IMR-90 (cell line): ENCODE measurements around the gene SPEG. TPM values are rescaled to one million over a fixed set of nuclear protein-coding genes. Genes with fewer than 3 reads are reported as not detected.

ENCODE experiments used
- ATAC-seq: fragments of 200-7000 bp; cut with Tn5 transposase; 2 replicates; pipeline ENCODE4 v1.9.1; 2020; ENCODE audit warnings: low read depth, mild to moderate bottlenecking, moderate library complexity
- BruUV-seq: library from RNA; stranded (reverse); fragments of 400-500 nt; replicated peaks from 2 replicates; lab custom pipeline; 2021; lab: Mats Ljungman, UMichigan
- CTCF ChIA-PET: fragments of 300-600 bp; formaldehyde crosslinking; extraction: SDS; loops from one replicate; lab custom pipeline; 2021; ENCODE audit warnings: antibody characterized with exemption; lab: Yijun Ruan, JAX
- POLR2A ChIA-PET: fragments of 300-600 bp; sonication (Branson Sonifier 250); formaldehyde crosslinking; loops from one replicate; lab custom pipeline; 2022; ENCODE audit warnings: antibody characterized with exemption; ENCODE audit not compliant: unreplicated experiment; lab: Charles Lee
- DNase-seq: peaks from one replicate; pipeline ENCODE4 v3.0.0; 2013
- H2AFZ ChIP-seq: replicated peaks from 2 replicates; pipeline ENCODE3; 2013; ENCODE audit warnings: low read length, mild to moderate bottlenecking; ENCODE audit not compliant: poor library complexity
- H2AK5ac ChIP-seq: 2 replicates; pipeline ENCODE4 v1.6.1; 2013; ENCODE audit warnings: low read depth, low read length, inconsistent platforms
- H2AK9ac ChIP-seq: replicated peaks from 2 replicates; pipeline ENCODE3; 2013; ENCODE audit warnings: mild to moderate bottlenecking, low read depth, low read length, moderate library complexity; ENCODE audit not compliant: poor library complexity
- H2BK120ac ChIP-seq: 2 replicates; pipeline ENCODE4 v1.6.1; 2013; ENCODE audit warnings: low read depth, low read length, inconsistent platforms
- H2BK15ac ChIP-seq: 3 replicates; pipeline ENCODE4 v1.6.1; 2013; ENCODE audit warnings: low read depth, low read length, inconsistent platforms
- H2BK20ac ChIP-seq: 2 replicates; pipeline ENCODE4 v1.6.1; 2013; ENCODE audit warnings: low read depth, mild to moderate bottlenecking, inconsistent platforms, low read length, moderate library complexity
- H2BK5ac ChIP-seq: 2 replicates; pipeline ENCODE4 v1.6.1; 2013; ENCODE audit warnings: mild to moderate bottlenecking, low read depth, low read length, inconsistent platforms; ENCODE audit not compliant: poor library complexity, severe bottlenecking
- H3K14ac ChIP-seq: replicated peaks from 2 replicates; pipeline ENCODE4 v1.6.1; 2013; ENCODE audit warnings: low read depth, low read length, inconsistent platforms
- H3K18ac ChIP-seq: 2 replicates; pipeline ENCODE4 v1.6.1; 2013; ENCODE audit warnings: low read depth, low read length, control low read depth
- H3K23ac ChIP-seq: 2 replicates; pipeline ENCODE4 v1.6.1; 2013; ENCODE audit warnings: low read depth, low read length, inconsistent platforms
- H3K27ac ChIP-seq: 2 replicates; pipeline ENCODE4 v1.5.1; 2013; ENCODE audit warnings: mild to moderate bottlenecking, control low read depth, low read length; ENCODE audit not compliant: insufficient read depth
- H3K27me3 ChIP-seq: 2 replicates; pipeline ENCODE4 v1.6.1; 2013; ENCODE audit warnings: low read length; ENCODE audit not compliant: control insufficient read depth, insufficient read depth
- H3K36me3 ChIP-seq: 2 replicates; pipeline ENCODE4 v1.6.1; 2013; ENCODE audit warnings: low read length, mixed read lengths; ENCODE audit not compliant: control insufficient read depth, insufficient read depth
- H3K4ac ChIP-seq: 2 replicates; pipeline ENCODE4 v1.6.1; 2013; ENCODE audit warnings: low read depth, low read length, inconsistent platforms
- H3K4me1 ChIP-seq: 2 replicates; pipeline ENCODE4 v1.6.1; 2013; ENCODE audit warnings: low read length, mixed read lengths; ENCODE audit not compliant: control insufficient read depth, insufficient read depth
- H3K4me2 ChIP-seq: 2 replicates; pipeline ENCODE4 v1.6.1; 2013; ENCODE audit warnings: low read depth, mild to moderate bottlenecking, control low read depth, low read length, moderate library complexity
- H3K4me3 ChIP-seq: 2 replicates; pipeline ENCODE4 v1.5.1; 2013; ENCODE audit warnings: low read depth, mild to moderate bottlenecking, control low read depth, low read length, moderate library complexity; ENCODE audit not compliant: insufficient read depth
- H3K56ac ChIP-seq: 2 replicates; pipeline ENCODE4 v1.6.1; 2013; ENCODE audit warnings: low read length, inconsistent platforms; ENCODE audit not compliant: insufficient read depth; ENCODE audit errors: extremely low read depth
- H3K79me1 ChIP-seq, 2 experiments: 2 replicates each; pipeline ENCODE4 v1.6.1; 2013; ENCODE audit warnings: low read length in 2 of 2, inconsistent platforms in 1 of 2, low read depth in 1 of 2
- H3K9ac ChIP-seq: 2 replicates; pipeline ENCODE4 v1.6.1; 2013; ENCODE audit warnings: low read depth, low read length, control low read depth
- H3K9me1 ChIP-seq: 2 replicates; pipeline ENCODE4 v1.6.1; 2013; ENCODE audit warnings: low read length, inconsistent platforms; ENCODE audit not compliant: insufficient read depth
- H3K9me3 ChIP-seq: 2 replicates; pipeline ENCODE4 v1.6.1; 2013; ENCODE audit warnings: low read length; ENCODE audit not compliant: control insufficient read depth, insufficient read depth
- H4K20me1 ChIP-seq: 2 replicates; pipeline ENCODE4 v1.6.1; 2013; ENCODE audit warnings: low read length, inconsistent platforms; ENCODE audit not compliant: insufficient read depth
- H4K5ac ChIP-seq: 2 replicates; pipeline ENCODE4 v1.6.1; 2013; ENCODE audit warnings: mild to moderate bottlenecking, low read depth, low read length, control low read depth
- H4K8ac ChIP-seq, 2 experiments: 2 replicates each; pipeline ENCODE4 v1.6.1; 2013; ENCODE audit warnings: low read depth in 2 of 2, low read length in 2 of 2, control low read depth in 1 of 2, inconsistent platforms in 1 of 2
- H4K91ac ChIP-seq: 2 replicates; pipeline ENCODE4 v1.6.1; 2013; ENCODE audit warnings: low read depth, low read length, inconsistent platforms; ENCODE audit not compliant: insufficient read depth
- BHLHE40 ChIP-seq: fragments of 150-350 bp; IDR thresholded peaks from 2 replicates; pipeline ENCODE4 v1.6.1; 2016; ENCODE audit warnings: mild to moderate bottlenecking, low read depth, low read length
- CEBPB ChIP-seq: IDR thresholded peaks from 2 replicates; pipeline ENCODE4 v1.6.1; 2012; ENCODE audit warnings: low read depth, low read length, improper control_type of control experiment
- CHD1 ChIP-seq: IDR thresholded peaks from 2 replicates; pipeline ENCODE4 v1.6.1; 2012; ENCODE audit warnings: low read depth, low read length, improper control_type of control experiment
- CTCF ChIP-seq: conservative IDR thresholded peaks from 2 replicates; pipeline ENCODE4 v1.5.1; 2012; ENCODE audit warnings: mild to moderate bottlenecking, low read depth, low read length, improper control_type of control experiment
- ELK1 ChIP-seq: fragments of 150-350 bp; IDR thresholded peaks from 2 replicates; pipeline ENCODE4 v1.6.1; 2016; ENCODE audit warnings: low read depth, mild to moderate bottlenecking, low read length, moderate library complexity, borderline replicate concordance
- FOS ChIP-seq: fragments of 150-350 bp; IDR thresholded peaks from 2 replicates; pipeline ENCODE4 v1.6.1; 2016; ENCODE audit warnings: low read depth, low read length
- MAFK ChIP-seq: IDR thresholded peaks from 2 replicates; pipeline ENCODE4 v1.6.1; 2012; ENCODE audit warnings: low read depth, low read length, improper control_type of control experiment
- MAZ ChIP-seq: IDR thresholded peaks from 2 replicates; pipeline ENCODE4 v1.6.1; 2012; ENCODE audit warnings: low read depth, mild to moderate bottlenecking, low read length, improper control_type of control experiment, moderate library complexity, borderline replicate concordance
- MXI1 ChIP-seq: IDR thresholded peaks from 2 replicates; pipeline ENCODE4 v1.6.1; 2012; ENCODE audit warnings: low read depth, mild to moderate bottlenecking, low read length, moderate library complexity, borderline replicate concordance
- NFE2L2 ChIP-seq: fragments of 150-350 bp; IDR thresholded peaks from 2 replicates; pipeline ENCODE4 v1.6.1; 2016; ENCODE audit warnings: low read depth, mild to moderate bottlenecking, low read length
- POLR2A ChIP-seq: IDR thresholded peaks from 2 replicates; pipeline ENCODE4 v1.6.1; 2012; ENCODE audit warnings: mild to moderate bottlenecking, low read depth, low read length
- RAD21 ChIP-seq: IDR thresholded peaks from 2 replicates; pipeline ENCODE4 v1.6.1; 2012; ENCODE audit warnings: low read length, improper control_type of control experiment
- RCOR1 ChIP-seq: IDR thresholded peaks from 2 replicates; pipeline ENCODE4 v1.6.1; 2012; ENCODE audit warnings: mild to moderate bottlenecking, low read length, improper control_type of control experiment; ENCODE audit not compliant: insufficient replicate concordance
- RFX5 ChIP-seq: IDR thresholded peaks from 2 replicates; pipeline ENCODE4 v1.8.0; 2012; ENCODE audit warnings: low read depth, mild to moderate bottlenecking, low read length, moderate library complexity
- SMC3 ChIP-seq: fragments of 150-350 bp; IDR thresholded peaks from 2 replicates; pipeline ENCODE4 v1.6.1; 2016; ENCODE audit warnings: low read depth, mild to moderate bottlenecking, antibody characterized with exemption, low read length, moderate library complexity
- USF2 ChIP-seq: fragments of 150-350 bp; IDR thresholded peaks from 2 replicates; pipeline ENCODE4 v1.6.1; 2017; ENCODE audit warnings: mild to moderate bottlenecking, antibody characterized with exemption, low read length, low read depth
- WGBS, 2 experiments: methylation state at CpG; one replicate each; pipeline versions ENCODE4 v1.1.5 to v1.1.7; 2013; ENCODE audit warnings: missing lambda C conversion rate in 2 of 2; ENCODE audit not compliant: insufficient read length in 1 of 2; ENCODE audit errors: extremely low coverage in 2 of 2; 5-methylcytosine and 5-hydroxymethylcytosine counted together
- dilution Hi-C: fragments of 300-500 bp; cut with HindIII; formaldehyde crosslinking; loops from one replicate; pipeline ENCODE4 v1.14.3; 2018; ENCODE audit warnings: low sequenced_read_pairs; ENCODE audit not compliant: unreplicated experiment
- in situ Hi-C: fragments of 300-500 bp; cut with MboI; formaldehyde crosslinking; loops from 3 replicates; pipeline ENCODE4 v1.14.3; 2019; ENCODE audit warnings: low sequenced_read_pairs, inconsistent platforms, mixed read lengths
- intact Hi-C: fragments of 100-400 bp; cut with micrococcal nuclease; formaldehyde crosslinking; loops from 2 replicates; pipeline ENCODE4 v1.10.0; 2022
- polyA plus RNA-seq, 3 experiments: library from polyadenylated mRNA; depleted of rRNA; stranded (reverse); fragments of >200 nt; gene quantifications; 2 replicates each; pipeline ENCODE4 v1.2.3, GENCODE V29; 2012; ENCODE audit warnings: low replicate concordance in 1 of 3
- total RNA-seq: library from RNA; depleted of rRNA; stranded (reverse); fragments of >200 nt; gene quantifications from 2 replicates; pipeline ENCODE4 v1.2.3, GENCODE V29; 2012

The SPEG gene
- total and polyA plus RNA-seq, 2 of the 4 experiments (the other 2 are of a cell fraction), result 6.8 to 81.6 TPM

GRCh38 chr2:219415580-219416234 is 18.9 kb upstream of the SPEG start:
- H3K18ac ChIP-seq, result no peak overlapping the region
- no peak overlapping the region for H3K56ac ChIP-seq
- H3K9ac ChIP-seq, result no peak overlapping the region
- no peak overlapping the region for H4K91ac ChIP-seq
- no peak for ATAC-seq
- peaks cover 5% of the 10 kb centered on the region; the same call in 1 of the 2 replicates for H3K4me1 ChIP-seq
- H2AK5ac ChIP-seq, result no peak overlapping the region
- H3K9me3 ChIP-seq, result no peaks in the 10 kb centered on the region; the same call in 1 of the 2 replicates
- dilution Hi-C loops (no loop called here), in situ Hi-C loops (no loop called here), intact Hi-C loops (no loop called here)
- no peak overlapping the region for H3K14ac ChIP-seq
- WGBS, 2 experiments, result no CpG with 5 or more reads among the region's 5 CpGs
- H3K27me3 ChIP-seq, result peaks cover 7% of the 10 kb centered on the region
- no peak overlapping the region for H2BK120ac ChIP-seq
- H3K4me2 ChIP-seq, result no peak overlapping the region
- no peak overlapping the region for H2BK5ac ChIP-seq
- H3K27ac ChIP-seq, result no peak overlapping the region
- no peak overlapping the region for H3K4ac ChIP-seq
- CTCF ChIA-PET, result no interaction called here
- BruUV-seq, result no TSS peak
- 0 out of 2 replicates have a peak, but pooled peaks cover 5% of the 10 kb centered on the region for H3K9me1 ChIP-seq
- H4K20me1 ChIP-seq, result no peaks in the 10 kb centered on the region
- H3K79me1 ChIP-seq, result no peaks in the 10 kb centered on the region
- H4K5ac ChIP-seq, result no peak overlapping the region
- no peak overlapping the region for H3K23ac ChIP-seq
- no peak overlapping the region for H2AFZ ChIP-seq
- TF ChIP-seq CTCF (no peak), SMC3 (no peak), RAD21 (no peak), BHLHE40 (no peak), MAZ (no peak), MAFK (no peak), NFE2L2 (no peak), CEBPB (no peak), ELK1 (no peak), FOS (no peak), CHD1 (no peak), RCOR1 (no peak), POLR2A (no peak), MXI1 (no peak), USF2 (no peak), RFX5 (no peak)
- H4K8ac ChIP-seq, result no peak overlapping the region
- no peak overlapping the region for H2AK9ac ChIP-seq
- DNase-seq, result no peak
- H2BK20ac ChIP-seq, result no peak overlapping the region
- H3K36me3 ChIP-seq, result no peaks in the 10 kb centered on the region
- H2BK15ac ChIP-seq, result no peak overlapping the region
- POLR2A ChIA-PET, result no interaction called here
- H3K4me3 ChIP-seq, result no peak overlapping the region
